Activated naive CD8-positive, alpha-beta T cell treated with anti-CD3 and anti-CD28 coated beads for 36 hours (primary cell): ENCODE measurements around the gene RAB25. TPM values are rescaled to one million over a fixed set of nuclear protein-coding genes. Genes with fewer than 3 reads are reported as not detected.

ENCODE experiments used
- DNase-seq: peaks from one replicate; pipeline ENCODE4 v3.0.0; 2021
- H3K27ac Mint-ChIP-seq: one replicate; pipeline ENCODE4 v1.8.0; 2022; ENCODE audit warnings: mild to moderate bottlenecking, moderate library complexity, mixed read lengths
- H3K27me3 Mint-ChIP-seq: one replicate; pipeline ENCODE4 v1.8.0; 2022; ENCODE audit warnings: mild to moderate bottlenecking, mixed read lengths
- H3K36me3 Mint-ChIP-seq: one replicate; pipeline ENCODE4 v1.8.0; 2021; ENCODE audit warnings: mild to moderate bottlenecking, mixed read lengths
- H3K4me1 Mint-ChIP-seq: one replicate; pipeline ENCODE4 v1.8.0; 2021; ENCODE audit warnings: mixed read lengths
- H3K4me3 Mint-ChIP-seq: one replicate; pipeline ENCODE4 v1.8.0; 2022; ENCODE audit warnings: mild to moderate bottlenecking, moderate library complexity, mixed read lengths
- H3K9me3 Mint-ChIP-seq: one replicate; pipeline ENCODE4 v1.8.0; 2022; ENCODE audit warnings: mixed read lengths
- total RNA-seq, 2 experiments: library from RNA; stranded (reverse); gene quantifications; one replicate each; pipeline ENCODE4 v1.2.3, GENCODE V29; 2021

The RAB25 gene
- total RNA-seq, 2 experiments from 2014 or later: 0.64 to 0.99 TPM

- Mint-ChIP-seq H3K27ac (no peak overlapping the region), H3K4me3 (no peak overlapping the region), H3K36me3 (no peaks in the 10 kb centered on the region), H3K27me3 (peaks cover 22% of the 10 kb centered on the region), H3K9me3 (no peaks in the 10 kb centered on the region), H3K4me1 (peaks cover 69% of the 10 kb centered on the region)
- no peak for DNase-seq
These were observed 38.3 kb downstream of the RAB25 start for GRCh38 chr1:156099282-156099681.

- Mint-ChIP-seq H3K27ac (no peak overlapping the region), H3K9me3 (no peaks in the 10 kb centered on the region), H3K27me3 (peaks cover 25% of the 10 kb centered on the region), H3K4me3 (no peak overlapping the region), H3K4me1 (peaks cover 73% of the 10 kb centered on the region), H3K36me3 (no peaks in the 10 kb centered on the region)
- no peak for DNase-seq
These were observed 39.4 kb downstream of the RAB25 start for GRCh38 chr1:156100205-156100995.

GRCh38 chr1:156101880-156102279 lies 40.9 kb downstream of the RAB25 start:
- Mint-ChIP-seq H3K4me1 (peaks cover 71% of the 10 kb centered on the region), H3K27ac (peak overlapping the region; percentile 59), H3K4me3 (no peak overlapping the region), H3K36me3 (no peaks in the 10 kb centered on the region), H3K27me3 (peaks cover 21% of the 10 kb centered on the region), H3K9me3 (no peaks in the 10 kb centered on the region)
- no peak for DNase-seq

- Mint-ChIP-seq H3K27ac (no peak overlapping the region), H3K27me3 (peaks cover 21% of the 10 kb centered on the region), H3K4me1 (peaks cover 71% of the 10 kb centered on the region), H3K36me3 (no peaks in the 10 kb centered on the region), H3K4me3 (no peak overlapping the region), H3K9me3 (no peaks in the 10 kb centered on the region)
- no peak for DNase-seq
These were observed 41.9 kb downstream of the RAB25 start for GRCh38 chr1:156102633-156103511.

GRCh38 chr1:156103521-156103947 lies 42.6 kb downstream of the RAB25 start:
- DNase-seq: peak; percentile 61
- Mint-ChIP-seq H3K27me3 (peaks cover 21% of the 10 kb centered on the region), H3K27ac (peak overlapping the region; percentile 85), H3K4me1 (peaks cover 71% of the 10 kb centered on the region), H3K9me3 (no peaks in the 10 kb centered on the region), H3K36me3 (no peaks in the 10 kb centered on the region), H3K4me3 (no peak overlapping the region)

GRCh38 chr1:156104065-156104810 lies 43.3 kb downstream of the RAB25 start:
- Mint-ChIP-seq H3K36me3 (no peaks in the 10 kb centered on the region), H3K27me3 (peaks cover 21% of the 10 kb centered on the region), H3K27ac (peak overlapping the region; percentile 85), H3K4me3 (no peak overlapping the region), H3K4me1 (peaks cover 73% of the 10 kb centered on the region), H3K9me3 (no peaks in the 10 kb centered on the region)
- peak; percentile 50 for DNase-seq

- Mint-ChIP-seq H3K4me3 (peak overlapping the region; percentile 51), H3K9me3 (no peaks in the 10 kb centered on the region), H3K27me3 (peaks cover 21% of the 10 kb centered on the region), H3K27ac (peak overlapping the region; percentile 85), H3K36me3 (no peaks in the 10 kb centered on the region), H3K4me1 (peaks cover 72% of the 10 kb centered on the region)
- no peak for DNase-seq
These were observed 44.2 kb downstream of the RAB25 start for GRCh38 chr1:156104861-156105832.

- Mint-ChIP-seq H3K4me1 (peaks cover 62% of the 10 kb centered on the region), H3K27me3 (peaks cover 13% of the 10 kb centered on the region), H3K27ac (peak overlapping the region; percentile 85), H3K4me3 (peak overlapping the region; percentile 68), H3K9me3 (no peaks in the 10 kb centered on the region), H3K36me3 (no peaks in the 10 kb centered on the region)
- no peak for DNase-seq
These were observed 45.9 kb downstream of the RAB25 start for GRCh38 chr1:156106624-156107488.

GRCh38 chr1:156108057-156108456 lies 47.1 kb downstream of the RAB25 start:
- Mint-ChIP-seq H3K27ac (no peak overlapping the region), H3K27me3 (peaks cover 15% of the 10 kb centered on the region), H3K4me1 (peaks cover 58% of the 10 kb centered on the region), H3K9me3 (no peaks in the 10 kb centered on the region), H3K4me3 (no peak overlapping the region), H3K36me3 (no peaks in the 10 kb centered on the region)
- DNase-seq: no peak

GRCh38 chr1:156108664-156109241 lies 47.8 kb downstream of the RAB25 start:
- Mint-ChIP-seq H3K4me3 (no peak overlapping the region), H3K27me3 (peaks cover 15% of the 10 kb centered on the region), H3K4me1 (peaks cover 56% of the 10 kb centered on the region), H3K36me3 (no peaks in the 10 kb centered on the region), H3K27ac (no peak overlapping the region), H3K9me3 (no peaks in the 10 kb centered on the region)
- DNase-seq: no peak

GRCh38 chr1:156110252-156110651 lies 49.3 kb downstream of the RAB25 start:
- H3K4me1 Mint-ChIP-seq: peaks cover 53% of the 10 kb centered on the region

GRCh38 chr1:156111355-156111962 lies 50.5 kb downstream of the RAB25 start:
- Mint-ChIP-seq H3K4me1 (peaks cover 51% of the 10 kb centered on the region), H3K9me3 (no peaks in the 10 kb centered on the region), H3K27ac (no peak overlapping the region), H3K4me3 (no peak overlapping the region), H3K27me3 (peaks cover 27% of the 10 kb centered on the region), H3K36me3 (no peaks in the 10 kb centered on the region)
- no peak for DNase-seq

More at GRCh38 chr1:156110252-156110651, 49.3 kb downstream of the RAB25 start:
- no peak overlapping the region for H3K27ac Mint-ChIP-seq
- H3K36me3 Mint-ChIP-seq: no peaks in the 10 kb centered on the region
- peaks cover 20% of the 10 kb centered on the region for H3K27me3 Mint-ChIP-seq
- H3K9me3 Mint-ChIP-seq: no peaks in the 10 kb centered on the region
- no peak overlapping the region for H3K4me3 Mint-ChIP-seq
- no peak for DNase-seq
